Erythroblast (primary cell): ENCODE results near the gene CTSF.
"Not testable (repeated sequence)": the region's sequence is repeated elsewhere in the genome, so short reads cannot be mapped to it uniquely, and the experiment has no call there.

Source experiments
- GATA1 ChIP-seq: IDR thresholded peaks from 2 replicates; pipeline ENCODE4 v1.6.1; 2011; ENCODE audit warnings: low read depth, mild to moderate bottlenecking, control low read depth, low read length, moderate library complexity
- POLR2A ChIP-seq: IDR thresholded peaks from 2 replicates; pipeline ENCODE4 v1.6.1; 2011; ENCODE audit warnings: mild to moderate bottlenecking, low read length

DNA sequence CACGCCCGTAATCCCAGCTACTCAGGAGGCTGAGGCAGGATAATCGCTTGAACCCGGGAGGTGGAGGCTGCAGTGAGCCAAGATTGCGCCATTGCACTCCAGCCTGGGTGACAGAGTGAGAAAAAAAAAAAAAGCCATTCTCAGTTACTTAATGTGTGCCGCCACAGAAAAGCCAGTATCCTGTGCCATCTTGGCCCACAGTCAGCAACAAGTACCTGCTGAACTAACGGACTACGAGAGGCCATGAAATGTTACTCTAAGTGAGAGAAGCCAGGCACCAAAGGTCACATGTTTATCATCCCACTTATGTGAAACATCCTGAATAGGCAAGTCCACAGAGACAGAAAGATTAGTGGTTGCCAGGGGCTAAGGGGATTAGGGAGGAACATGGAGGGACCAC lies 27.8 kb downstream of the CTSF start:
- TF ChIP-seq POLR2A, GATA1: not testable (repeated sequence)
